ENCODE results near the gene PDE1C. TPM values are rescaled to one million over a fixed set of nuclear protein-coding genes. Genes with fewer than 3 reads are reported as not detected.
A peak's percentile ranks its signal among the peaks of the same experiment; 100 is the strongest.

The PDE1C gene
- total and polyA plus RNA-seq, 2 of the 4 experiments (the other 2 are of a cell fraction): 14.2 to 61.5 TPM

GRCh38 chr7:32059289-32060011 is 10.8 kb downstream of the PDE1C start (continued):
- TF ChIP-seq USF2 (IDR thresholded peaks at IDR 0.05; ENCODE audit: low read depth, low read length) (no peak), MAZ (IDR thresholded peaks at IDR 0.05; ENCODE audit: borderline replicate concordance, low read depth, low read length) (no peak)

GRCh38 chr7:32058002-32058401 is 12.2 kb downstream of the PDE1C start:
- no peak overlapping the region for H2AFZ ChIP-seq (replicated peaks; ENCODE audit: low read length, poor library complexity)
- no peak overlapping the region for H3K4me3 ChIP-seq (ENCODE audit: insufficient read depth, low read depth, low read length)
- H3K27ac ChIP-seq (ENCODE audit: insufficient read depth, low read length): no peak overlapping the region

More at GRCh38 chr7:32058002-32058401, 12.2 kb downstream of the PDE1C start:
- Histone ChIP-seq H3K56ac (ENCODE audit: extremely low read depth, insufficient read depth, low read length) (no peak overlapping the region), H3K14ac (replicated peaks; ENCODE audit: low read depth, low read length) (no peak overlapping the region), H3K36me3 (ENCODE audit: control insufficient read depth, insufficient read depth, low read length) (no peaks in the 10 kb centered on the region), H3K23ac (ENCODE audit: low read depth, low read length) (peak overlapping the region; percentile 53; the same call in 1 of the 2 replicates), H4K20me1 (ENCODE audit: insufficient read depth, low read length) (no peaks in the 10 kb centered on the region; the same call in 1 of the 2 replicates), H3K9ac (ENCODE audit: low read depth, low read length) (no peak overlapping the region), H2BK15ac (ENCODE audit: low read depth, low read length) (peak overlapping the region; percentile 36; the same call in 1 of the 3 replicates), H4K5ac (ENCODE audit: low read depth, low read length) (no peak overlapping the region; the same call in 1 of the 2 replicates), H4K8ac (ENCODE audit: low read depth in 2 of 2, low read length in 2 of 2) (peak overlapping the region in 1 of 2 experiments; percentile 25; a peak in 1 of 4 replicates), H3K4me1 (ENCODE audit: control insufficient read depth, insufficient read depth, low read length) (peaks cover 12% of the 10 kb centered on the region), H4K91ac (ENCODE audit: insufficient read depth, low read depth, low read length) (no peak overlapping the region), H2BK20ac (ENCODE audit: low read depth, low read length) (no peak overlapping the region), H3K79me1 (ENCODE audit: low read depth in 1 of 2, low read length in 2 of 2) (peaks cover 21 to 48% of the 10 kb centered on the region in 2 experiments), H3K4me2 (ENCODE audit: low read depth, low read length) (no peak overlapping the region), H3K9me3 (ENCODE audit: control insufficient read depth, insufficient read depth, low read length) (no peaks in the 10 kb centered on the region), H3K4ac (ENCODE audit: low read depth, low read length) (peak overlapping the region; percentile 36; the same call in 1 of the 2 replicates), H2AK5ac (ENCODE audit: low read depth, low read length) (no peak overlapping the region), H2AK9ac (replicated peaks; ENCODE audit: low read depth, low read length, poor library complexity) (no peak overlapping the region), H2BK5ac (ENCODE audit: low read depth, low read length, poor library complexity, severe bottlenecking) (peak overlapping the region; percentile 48), H3K9me1 (ENCODE audit: insufficient read depth, low read length) (no peaks in the 10 kb centered on the region), H3K18ac (ENCODE audit: low read depth, low read length) (no peak overlapping the region), H3K27me3 (ENCODE audit: control insufficient read depth, insufficient read depth, low read length) (no peaks in the 10 kb centered on the region), H2BK120ac (ENCODE audit: low read depth, low read length) (0 out of 2 replicates have a peak overlapping the region, but pooled peaks have one; percentile 19)
- ATAC-seq (ENCODE audit: low read depth) (no peak), DNase-seq (no peak)
- ChIA-PET POLR2A (ENCODE audit: unreplicated experiment) (no interaction called here), CTCF (no interaction called here)
- in situ Hi-C loops (cut with MboI; ENCODE audit: low sequenced_read_pairs): no loop called here
- intact Hi-C loops (cut with micrococcal nuclease): no loop called here
- dilution Hi-C loops (cut with HindIII; ENCODE audit: low sequenced_read_pairs, unreplicated experiment): no loop called here
- BruUV-seq (replicated peaks): no TSS peak
- WGBS, 2 experiments (ENCODE audit: extremely low coverage in 2 of 2, insufficient read length in 1 of 2): no CpG with 5 or more reads among the region's 5 CpGs
- TF ChIP-seq MAFK (IDR thresholded peaks at IDR 0.05; ENCODE audit: low read depth, low read length) (no peak), MXI1 (IDR thresholded peaks at IDR 0.05; ENCODE audit: borderline replicate concordance, low read depth, low read length) (no peak), RFX5 (IDR thresholded peaks at IDR 0.05; ENCODE audit: low read depth, low read length) (no peak), RCOR1 (IDR thresholded peaks at IDR 0.05; ENCODE audit: insufficient replicate concordance, low read length) (no peak), RAD21 (IDR thresholded peaks at IDR 0.05; ENCODE audit: low read length) (no peak), ELK1 (IDR thresholded peaks at IDR 0.05; ENCODE audit: borderline replicate concordance, low read depth, low read length) (no peak), NFE2L2 (IDR thresholded peaks at IDR 0.05; ENCODE audit: low read depth, low read length) (no peak), BHLHE40 (IDR thresholded peaks at IDR 0.05; ENCODE audit: low read depth, low read length) (no peak), FOS (IDR thresholded peaks at IDR 0.05; ENCODE audit: low read depth, low read length) (no peak)

All from IMR-90 (cell line).